ENCODE measurements around the gene SCAP. TPM values are rescaled to one million over a fixed set of nuclear protein-coding genes. Genes with fewer than 3 reads are reported as not detected.
A peak's percentile ranks its signal among the peaks of the same experiment; 100 is the strongest.

SCAP gene
- total RNA-seq, 1 donor from 2014 or later, result 91.4 TPM

- no peak for DNase-seq (ENCODE audit: low read depth)
Measured at GRCh38 chr3:47414666-47415587, 60.8 kb downstream of the SCAP start.

GRCh38 chr3:47414161-47414564, 61.6 kb downstream of the SCAP start:
- no peak for DNase-seq (ENCODE audit: low read depth)

- no peak for DNase-seq (ENCODE audit: low read depth)
Measured at GRCh38 chr3:47413751-47414150, 62.0 kb downstream of the SCAP start.

GRCh38 chr3:47412842-47413520, 62.8 kb downstream of the SCAP start:
- DNase-seq (ENCODE audit: low read depth), result no peak

GRCh38 chr3:47412453-47412756, 63.3 kb downstream of the SCAP start:
- no peak for DNase-seq (ENCODE audit: low read depth)

- DNase-seq (ENCODE audit: low read depth), result no peak
Measured at GRCh38 chr3:47411696-47412452, 63.9 kb downstream of the SCAP start.

GRCh38 chr3:47410801-47411646, 64.7 kb downstream of the SCAP start:
- DNase-seq (ENCODE audit: low read depth), result no peak

GRCh38 chr3:47410417-47410720, 65.4 kb downstream of the SCAP start:
- DNase-seq (ENCODE audit: low read depth), result no peak

GRCh38 chr3:47409688-47410416, 65.9 kb downstream of the SCAP start:
- no peak for DNase-seq (ENCODE audit: low read depth)

- no peak for DNase-seq (ENCODE audit: low read depth)
Measured at GRCh38 chr3:47409284-47409683, 66.5 kb downstream of the SCAP start.

GRCh38 chr3:47408839-47409229, 66.9 kb downstream of the SCAP start:
- no peak for DNase-seq (ENCODE audit: low read depth)

GRCh38 chr3:47407896-47408838, 67.6 kb downstream of the SCAP start:
- no peak for DNase-seq (ENCODE audit: low read depth)

GRCh38 chr3:47407237-47407636, 68.5 kb downstream of the SCAP start:
- DNase-seq (ENCODE audit: low read depth), result no peak

GRCh38 chr3:47406762-47407149, 69.0 kb downstream of the SCAP start:
- DNase-seq (ENCODE audit: low read depth), result no peak

GRCh38 chr3:47405820-47406761, 69.7 kb downstream of the SCAP start:
- no peak for DNase-seq (ENCODE audit: low read depth)

GRCh38 chr3:47404955-47405790, 70.6 kb downstream of the SCAP start:
- peak; percentile 12 for DNase-seq (ENCODE audit: low read depth)

GRCh38 chr3:47404431-47404876, 71.3 kb downstream of the SCAP start:
- no peak for DNase-seq (ENCODE audit: low read depth)

Measured in renal cortical epithelial cell (primary cell).